CD14-positive monocyte (primary cell): Measurements from ENCODE around the gene EPHA3. TPM values are rescaled to one million over a fixed set of nuclear protein-coding genes. Genes with fewer than 3 reads are reported as not detected.

Source experiments
- DNase-seq, 3 donors: peaks; one replicate each; pipeline ENCODE4 v3.0.0-alpha.2; 2011 to 2022
- H2AFZ ChIP-seq: 2 replicates; pipeline ENCODE4 v1.6.0; 2012; ENCODE audit warnings: mild to moderate bottlenecking, low read depth, low read length, inconsistent platforms; ENCODE audit not compliant: insufficient read depth, poor library complexity, severe bottlenecking
- H3K27ac ChIP-seq, 2 donors: 1 replicate in 1 of 2; 2 replicates in 1 of 2; pipeline ENCODE4 v1.5.1; 2012 to 2013; ENCODE audit warnings: low read length in 2 of 2, control low read depth in 1 of 2, inconsistent platforms in 1 of 2, low read depth in 1 of 2, mild to moderate bottlenecking in 1 of 2
- H3K27me3 ChIP-seq, 2 donors: one replicate each; pipeline versions ENCODE4 v1.6.0 to v1.6.1; 2011 to 2013; ENCODE audit warnings: low read length in 2 of 2; ENCODE audit not compliant: control insufficient read depth in 2 of 2, insufficient read depth in 2 of 2
- H3K36me3 ChIP-seq, 2 donors: replicated peaks in 1 of 2; 1 replicate in 1 of 2; 2 replicates in 1 of 2; pipeline versions ENCODE4 v1.5.1 to v1.6.1; 2012 to 2013; ENCODE audit warnings: low read length in 2 of 2, control low read depth in 1 of 2, inconsistent platforms in 1 of 2, mild to moderate bottlenecking in 1 of 2; ENCODE audit not compliant: insufficient read depth in 2 of 2, control insufficient read depth in 1 of 2
- H3K4me1 ChIP-seq, 2 donors: 1 replicate in 1 of 2; 2 replicates in 1 of 2; pipeline versions ENCODE4 v1.5.1 to v1.6.1; 2012 to 2013; ENCODE audit warnings: low read length in 2 of 2, control low read depth in 1 of 2, inconsistent platforms in 1 of 2, mild to moderate bottlenecking in 1 of 2, moderate library complexity in 1 of 2; ENCODE audit not compliant: insufficient read depth in 2 of 2, control insufficient read depth in 1 of 2
- H3K4me2 ChIP-seq: replicated peaks from 2 replicates; pipeline ENCODE3; 2012; ENCODE audit warnings: low read length, moderate library complexity, mild to moderate bottlenecking; ENCODE audit not compliant: poor library complexity, severe bottlenecking; ENCODE audit errors: extremely low read depth
- H3K4me3 ChIP-seq, 3 experiments: fragments of 200-600 bp in 1 of 3; sonication (generic) in 1 of 3; replicated peaks in 1 of 3; 1 replicate in 2 of 3; 2 replicates in 1 of 3; pipeline ENCODE4 v1.5.1; 2011 to 2013; ENCODE audit warnings: low read length in 3 of 3, mild to moderate bottlenecking in 3 of 3, control low read depth in 2 of 3, low read depth in 2 of 3, inconsistent platforms in 1 of 3, moderate library complexity in 1 of 3
- H3K79me2 ChIP-seq: 2 replicates; pipeline ENCODE4 v1.6.0; 2012; ENCODE audit warnings: mild to moderate bottlenecking, control low read depth, inconsistent platforms, low read length, moderate library complexity; ENCODE audit not compliant: insufficient read depth
- H3K9ac ChIP-seq: 2 replicates; pipeline ENCODE4 v1.6.0; 2017; ENCODE audit warnings: low read length, mild to moderate bottlenecking; ENCODE audit not compliant: insufficient read depth, poor library complexity, severe bottlenecking
- H3K9me3 ChIP-seq, 2 donors: replicated peaks in 1 of 2; 1 replicate in 1 of 2; 2 replicates in 1 of 2; pipeline versions ENCODE4 v1.5.1 to v1.6.1; 2012 to 2013; ENCODE audit warnings: low read length in 2 of 2, control low read depth in 1 of 2; ENCODE audit not compliant: control insufficient read depth in 1 of 2, insufficient read depth in 1 of 2
- H4K20me1 ChIP-seq: 2 replicates; pipeline ENCODE4 v1.6.0; 2012; ENCODE audit warnings: mild to moderate bottlenecking, low read length, control low read depth, moderate library complexity; ENCODE audit not compliant: insufficient read depth
- H3K27ac Mint-ChIP-seq, 7 donors: one replicate each; pipeline ENCODE4 v1.8.0; 2020; ENCODE audit warnings: mild to moderate bottlenecking in 7 of 7, mixed read lengths in 7 of 7, moderate library complexity in 6 of 7, inconsistent platforms in 2 of 7
- H3K27me3 Mint-ChIP-seq, 3 donors: one replicate each; pipeline ENCODE4 v1.8.0; 2021 to 2022; ENCODE audit warnings: low read depth in 3 of 3, mild to moderate bottlenecking in 3 of 3, mixed read lengths in 3 of 3, moderate library complexity in 3 of 3, inconsistent platforms in 1 of 3
- H3K36me3 Mint-ChIP-seq, 2 donors: one replicate each; pipeline ENCODE4 v1.8.0; 2020; ENCODE audit warnings: mixed read lengths in 2 of 2, inconsistent platforms in 1 of 2, mild to moderate bottlenecking in 1 of 2
- H3K4me1 Mint-ChIP-seq: one replicate; pipeline ENCODE4 v1.8.0; 2020; ENCODE audit warnings: mild to moderate bottlenecking, mixed read lengths
- H3K4me3 Mint-ChIP-seq, 2 donors: one replicate each; pipeline ENCODE4 v1.8.0; 2020; ENCODE audit warnings: mild to moderate bottlenecking in 2 of 2, mixed read lengths in 2 of 2, moderate library complexity in 1 of 2
- H3K9me3 Mint-ChIP-seq, 7 donors: one replicate each; pipeline ENCODE4 v1.8.0; 2020 to 2022; ENCODE audit warnings: mixed read lengths in 7 of 7, mild to moderate bottlenecking in 6 of 7, moderate library complexity in 6 of 7, inconsistent platforms in 2 of 7
- WGBS: methylation state at CpG from one replicate; pipeline ENCODE4 v1.1.5; 2013; ENCODE audit warnings: missing lambda C conversion rate; ENCODE audit not compliant: insufficient coverage; 5-methylcytosine and 5-hydroxymethylcytosine counted together
- intact Hi-C, 2 donors: fragments of 100-400 bp; cut with micrococcal nuclease; formaldehyde crosslinking; loops; one replicate each; pipeline versions ENCODE4 v1.15.0 to v1.15.1; 2023
- polyA minus RNA-seq: library from RNA; depleted of rRNA, polyadenylated mRNA; stranded (reverse); fragments of >200 nt; gene quantifications from 2 replicates; pipeline ENCODE4 v1.2.3, GENCODE V29; 2012
- polyA plus RNA-seq, 3 donors: library from polyadenylated mRNA; depleted of rRNA in 1 of 3; unstranded in 2 of 3; stranded (reverse) in 1 of 3; fragments of 300-500 nt in 2 of 3; fragments of >200 nt in 1 of 3; fragmentation: Illumina TruSeq in 2 of 3; gene quantifications; 1 replicate in 2 of 3; 2 replicates in 1 of 3; pipeline ENCODE4 v1.2.3, GENCODE V29; 2012 to 2021
- total RNA-seq, 12 experiments: library from RNA in 1 of 12; stranded (reverse) in 1 of 12; fragments of 120-200 nt in 1 of 12; gene quantifications; one replicate each; pipeline ENCODE4 v1.2.4 and lab custom pipeline; 2013 to 2026; ENCODE audit warnings: mixed read lengths in 6 of 12, inconsistent platforms in 1 of 12
- TF ChIP-seq, protein P1 (sequence below): fragments of 200-600 bp; IDR thresholded peaks from one replicate; pipeline ENCODE4 v1.8.0; 2022; ENCODE audit warnings: antibody characterized with exemption, mild to moderate bottlenecking

Gene EPHA3
- total RNA-seq (2013), result not detected
- not detected for polyA plus RNA-seq
- not detected in 2 replicates for polyA minus RNA-seq
- 0 to 1.5 (median 0.10) reads per million in 11 experiments for total RNA-seq (lab: John Stamatoyannopoulos, UW)

- no peak within 1 kb of the TSS for H3K27ac Mint-ChIP-seq
- Histone ChIP-seq H3K36me3 (no peaks in the 10 kb centered on the region), H3K27me3 (peaks cover 6 to 37% of the 10 kb centered on the region in 2 donors), H3K4me1 (peaks cover 12 to 14% of the 10 kb centered on the region in 2 donors), H3K4me3 (peak within 1 kb of the TSS in 1 of 3 experiments; percentile 47), H3K9ac (no peak within 1 kb of the TSS), H3K4me2 (peak within 1 kb of the TSS; percentile 57), H2AFZ (peak within 1 kb of the TSS; percentile 72), H3K79me2 (no peaks in the 10 kb centered on the region), H3K27ac (no peak within 1 kb of the TSS), H4K20me1 (no peaks in the 10 kb centered on the region), H3K9me3 (no peaks in the 10 kb centered on the region)
- peaks cover 14% of the 10 kb centered on the region for H3K4me1 Mint-ChIP-seq
- peaks cover 2 to 25% (median 24%) of the 10 kb centered on the region in 3 donors for H3K27me3 Mint-ChIP-seq
- DNase-seq, result peak in 2 of 3 donors; percentile 3 to 4
- intact Hi-C loops, result no loop called here
- H3K9me3 Mint-ChIP-seq, result no peaks in the 10 kb centered on the region
- TF ChIP-seq, protein P1, sequence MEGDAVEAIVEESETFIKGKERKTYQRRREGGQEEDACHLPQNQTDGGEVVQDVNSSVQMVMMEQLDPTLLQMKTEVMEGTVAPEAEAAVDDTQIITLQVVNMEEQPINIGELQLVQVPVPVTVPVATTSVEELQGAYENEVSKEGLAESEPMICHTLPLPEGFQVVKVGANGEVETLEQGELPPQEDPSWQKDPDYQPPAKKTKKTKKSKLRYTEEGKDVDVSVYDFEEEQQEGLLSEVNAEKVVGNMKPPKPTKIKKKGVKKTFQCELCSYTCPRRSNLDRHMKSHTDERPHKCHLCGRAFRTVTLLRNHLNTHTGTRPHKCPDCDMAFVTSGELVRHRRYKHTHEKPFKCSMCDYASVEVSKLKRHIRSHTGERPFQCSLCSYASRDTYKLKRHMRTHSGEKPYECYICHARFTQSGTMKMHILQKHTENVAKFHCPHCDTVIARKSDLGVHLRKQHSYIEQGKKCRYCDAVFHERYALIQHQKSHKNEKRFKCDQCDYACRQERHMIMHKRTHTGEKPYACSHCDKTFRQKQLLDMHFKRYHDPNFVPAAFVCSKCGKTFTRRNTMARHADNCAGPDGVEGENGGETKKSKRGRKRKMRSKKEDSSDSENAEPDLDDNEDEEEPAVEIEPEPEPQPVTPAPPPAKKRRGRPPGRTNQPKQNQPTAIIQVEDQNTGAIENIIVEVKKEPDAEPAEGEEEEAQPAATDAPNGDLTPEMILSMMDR, result no peak
- no peaks in the 10 kb centered on the region for H3K36me3 Mint-ChIP-seq
- H3K4me3 Mint-ChIP-seq, result peak within 1 kb of the TSS; percentile 62 to 85
- 2% methylated on average over 25 of the region's 32 CpGs for WGBS
These were observed at the start of gene EPHA3 for GRCh38 chr3:89107461-89108290. Gene EPHA3, plus strand, starts transcription at chr3:89107621. Its CDS starts 128 bp downstream, at chr3:89107749.

GRCh38 chr3:89058371-89058770 lies 49.0 kb upstream of the EPHA3 start:
- Histone ChIP-seq H3K27me3 (no peaks in the 10 kb centered on the region), H3K9ac (no peak overlapping the region), H2AFZ (no peak overlapping the region), H3K79me2 (no peaks in the 10 kb centered on the region), H3K4me2 (no peak overlapping the region), H4K20me1 (no peaks in the 10 kb centered on the region), H3K27ac (no peak overlapping the region), H3K9me3 (no peaks in the 10 kb centered on the region), H3K4me1 (no peaks in the 10 kb centered on the region), H3K4me3 (no peak overlapping the region), H3K36me3 (no peaks in the 10 kb centered on the region)
- peaks cover 0 to 6% (median 2%) of the 10 kb centered on the region in 7 donors for H3K9me3 Mint-ChIP-seq
- no peaks in the 10 kb centered on the region for H3K36me3 Mint-ChIP-seq
- TF ChIP-seq, protein P1, result no peak
- H3K27ac Mint-ChIP-seq, result no peak overlapping the region
- H3K4me1 Mint-ChIP-seq, result no peaks in the 10 kb centered on the region
- DNase-seq, result no peak
- peaks cover 0 to 2% (median 0%) of the 10 kb centered on the region in 3 donors for H3K27me3 Mint-ChIP-seq
- no peak overlapping the region for H3K4me3 Mint-ChIP-seq
- WGBS, result no CpG with 5 or more reads among the region's 2 CpGs
- intact Hi-C loops, result no loop called here
